ENCODE data around the gene FARSA.
A peak's percentile ranks its signal among the peaks of the same experiment; 100 is the strongest.
"Not testable (repeated sequence)": the region's sequence is repeated elsewhere in the genome, so short reads cannot be mapped to it uniquely, and the experiment has no call there.

The FARSA gene

DNA sequence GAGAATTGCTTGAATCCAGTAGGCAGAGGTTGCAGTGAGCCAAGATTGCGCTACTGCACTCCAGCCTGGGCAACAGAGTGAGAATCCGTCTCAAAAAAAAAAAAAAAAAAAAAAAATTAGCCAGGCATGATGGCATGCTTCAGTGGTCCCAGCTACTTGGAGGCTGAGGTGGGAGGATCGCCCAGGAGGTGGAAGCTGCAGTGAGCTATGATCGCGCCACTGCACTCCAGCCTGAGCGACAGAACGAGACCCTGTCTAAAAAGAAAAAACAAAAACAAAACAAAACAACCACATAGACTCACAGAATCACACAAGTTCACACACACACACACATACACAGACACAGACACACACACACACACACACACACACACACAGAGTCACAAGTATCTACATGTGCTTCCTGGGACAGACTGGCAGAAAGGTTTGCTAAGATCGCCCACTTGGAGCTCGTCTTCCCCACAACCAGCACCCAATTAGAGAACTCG, 43.2 kb downstream of the FARSA start:
- not testable (repeated sequence) for DNase-seq

DNA sequence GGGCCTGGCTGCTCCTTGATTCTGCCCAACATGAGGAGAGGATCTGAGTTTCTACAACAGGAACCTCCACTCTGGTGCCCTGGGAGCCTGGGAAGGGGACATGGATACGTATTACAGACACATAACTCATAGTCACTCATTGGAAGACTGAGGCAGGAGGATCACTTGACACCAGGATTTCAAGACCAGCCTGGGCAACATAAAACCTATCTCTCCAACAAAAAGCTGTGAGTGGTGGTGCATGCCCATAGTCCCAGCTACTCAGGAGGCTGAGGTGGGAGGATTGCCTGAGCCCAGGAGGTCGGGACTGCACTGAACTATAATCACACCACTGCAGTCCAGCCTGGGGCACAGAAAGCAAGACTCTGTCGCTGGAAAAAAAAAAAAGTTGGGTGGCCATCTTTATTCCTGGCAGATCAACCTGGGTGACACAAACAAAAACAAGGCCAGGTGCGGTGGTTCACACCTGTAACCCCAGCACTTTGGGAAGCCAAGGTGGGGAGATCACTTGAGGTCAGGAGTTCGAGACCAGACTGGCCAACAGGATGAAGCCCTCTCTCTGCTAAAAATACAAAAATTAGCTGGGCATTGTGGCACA, 45.4 kb downstream of the FARSA start:
- no peak for DNase-seq

DNA sequence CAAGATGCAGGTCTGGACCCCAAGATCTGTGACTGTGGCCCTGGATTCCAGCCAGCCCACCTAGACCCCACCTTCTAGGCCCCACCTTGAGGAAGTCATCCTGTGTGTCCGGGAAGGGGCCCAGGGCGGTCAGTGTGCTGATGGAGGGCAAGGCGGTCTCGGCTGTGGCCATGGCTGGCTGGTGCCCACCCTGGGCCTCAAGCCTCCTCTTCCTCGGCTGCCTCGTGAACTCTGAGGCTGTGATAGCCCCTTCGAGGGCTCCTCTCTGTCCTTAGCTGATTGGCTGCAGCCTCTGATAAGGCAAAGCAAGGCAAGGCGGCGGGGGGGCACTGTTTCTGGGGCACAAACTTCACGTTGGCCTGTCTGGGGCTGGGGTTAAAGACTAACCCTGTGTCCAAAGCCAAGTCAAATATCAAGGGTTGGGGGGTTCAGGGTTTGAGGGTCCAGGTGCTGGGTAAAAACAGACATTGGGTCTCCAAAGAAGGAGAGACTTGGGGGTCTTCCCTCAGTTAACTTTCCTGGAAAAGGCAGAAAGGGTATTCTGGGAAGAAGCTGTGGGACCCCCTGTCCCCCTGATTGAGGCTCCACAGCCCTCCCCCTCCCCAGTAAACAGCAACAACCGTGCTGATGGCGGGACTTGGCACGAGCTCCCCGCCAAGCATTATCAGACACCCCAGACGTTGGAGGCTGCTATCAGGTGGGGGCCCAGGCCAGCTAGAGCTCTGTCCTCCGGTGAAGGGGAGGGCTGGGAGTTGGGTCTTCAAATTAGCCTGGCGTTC, 46.4 kb downstream of the FARSA start, which contains the start of gene KLF1:
TSS of gene KLF1 (minus strand) at position 233 of the 779 bp plus-strand sequence. CDS start at position 172, 61 bp downstream.
- DNase-seq = no peak

DNA sequence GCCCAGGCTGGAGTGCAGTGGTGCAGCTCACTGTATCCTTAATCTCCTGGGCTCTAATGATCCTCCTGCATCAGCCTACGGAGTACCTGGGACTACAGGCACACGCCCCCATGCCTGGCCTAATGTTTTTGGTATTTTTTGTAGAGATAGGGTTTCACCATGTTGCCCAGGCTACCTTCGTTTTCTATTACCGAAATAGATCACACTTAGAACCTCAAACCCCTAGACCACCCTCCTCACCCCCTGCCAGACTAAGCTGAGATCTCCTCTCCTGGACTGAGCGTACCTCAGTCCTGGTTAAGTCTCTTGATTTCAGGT, 46.9 kb downstream of the FARSA start:
- DNase-seq = no peak

DNA sequence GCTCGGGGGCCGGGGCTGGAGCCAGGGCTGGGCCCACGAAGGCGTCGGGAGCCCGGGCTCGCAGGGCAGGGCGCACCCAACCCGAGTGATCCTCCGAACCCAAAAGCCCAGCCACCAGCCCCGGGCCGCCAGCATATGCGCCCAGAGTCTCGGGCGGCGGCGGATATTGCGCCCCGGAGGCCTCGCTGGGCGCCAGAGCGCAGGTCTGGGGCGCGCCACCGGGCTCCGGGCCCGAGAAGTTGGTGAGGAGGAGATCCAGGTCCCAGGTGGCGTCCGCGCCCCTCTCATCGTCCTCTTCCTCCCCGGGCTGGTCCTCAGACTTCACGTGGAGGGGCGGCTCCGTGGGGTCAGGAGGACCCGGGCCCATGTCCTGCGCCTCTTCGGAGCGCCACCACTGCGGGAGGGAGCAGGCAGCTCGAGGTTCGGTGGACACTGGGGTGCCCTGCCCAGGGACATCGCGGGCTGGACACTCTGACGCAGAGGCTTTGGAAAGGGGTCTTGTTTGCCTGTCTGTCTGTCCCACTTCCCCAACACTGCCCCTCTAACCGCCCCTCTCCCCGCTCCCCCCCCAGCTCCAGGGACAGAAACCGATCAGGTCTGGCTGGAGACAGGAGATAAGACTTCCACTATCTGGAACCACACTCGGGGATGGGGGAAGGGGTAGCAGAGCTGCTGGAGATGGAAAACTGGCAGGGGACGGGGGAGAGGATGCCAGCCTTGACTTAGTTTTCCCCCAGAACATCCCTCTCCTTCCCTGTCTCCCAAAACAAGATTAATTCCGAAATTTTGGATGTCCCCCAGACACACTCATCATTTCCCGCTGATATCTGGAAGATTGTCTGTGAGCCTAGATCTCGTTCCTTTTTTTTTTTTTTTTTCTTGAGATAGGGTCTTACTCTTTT, 47.5 kb downstream of the FARSA start:
- DNase-seq = no peak

DNA sequence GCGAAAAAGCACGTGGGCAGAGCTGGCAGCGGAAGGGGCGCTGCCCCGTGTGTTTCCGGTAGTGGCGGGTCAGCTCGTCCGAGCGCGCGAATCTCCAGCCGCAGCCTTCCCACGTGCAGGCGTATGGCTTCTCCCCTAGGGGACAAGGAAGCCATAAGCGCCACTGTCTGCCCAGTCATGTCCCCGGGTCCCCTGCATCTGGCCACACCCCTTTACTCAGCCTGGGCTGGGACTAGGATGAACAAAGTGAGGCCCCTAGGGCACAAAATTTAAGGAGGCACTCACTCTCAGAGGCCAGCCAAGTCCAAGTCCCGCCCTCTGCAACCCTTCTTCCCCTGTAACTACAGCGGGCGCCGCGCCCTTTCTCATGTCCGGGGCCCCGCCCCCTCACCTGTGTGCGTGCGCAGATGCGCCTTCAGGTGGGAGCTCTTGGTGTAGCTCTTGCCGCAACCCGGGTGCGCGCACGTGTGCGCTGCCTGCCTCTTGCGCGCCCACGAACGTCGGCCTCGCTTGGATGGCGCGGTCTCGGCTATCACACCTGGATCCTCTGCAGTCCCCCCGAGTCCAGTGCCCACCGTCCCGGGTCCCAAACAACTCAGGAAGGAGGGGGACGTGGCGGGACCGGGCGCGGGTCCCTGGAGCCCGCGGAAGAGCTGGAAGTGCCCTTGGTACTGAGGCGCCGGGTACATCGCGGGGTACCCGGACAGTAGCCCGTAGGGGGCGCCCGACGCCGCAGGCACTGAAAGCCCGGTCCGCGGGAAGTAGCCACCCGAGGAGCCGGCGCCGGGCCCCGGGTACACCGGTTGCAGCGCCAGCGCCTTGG, 48.4 kb downstream of the FARSA start:
- peak; percentile 63 to 79 for DNase-seq

DNA sequence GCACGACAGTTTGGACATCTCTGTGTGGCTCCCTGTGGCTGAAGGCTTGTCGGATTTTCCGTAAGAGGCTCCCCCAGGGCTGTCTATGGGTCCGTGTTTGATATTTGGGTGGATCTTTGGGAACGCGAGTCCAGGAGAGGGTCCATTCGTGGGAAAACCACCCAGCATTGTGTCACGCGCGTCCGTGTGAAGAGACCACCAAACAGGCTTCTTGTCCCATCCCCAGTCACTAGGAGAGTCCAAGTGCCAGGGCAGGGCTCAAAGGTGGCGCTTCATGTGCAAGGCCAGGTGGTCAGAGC, 48.9 kb downstream of the FARSA start:
- DNase-seq = no peak

DNA sequence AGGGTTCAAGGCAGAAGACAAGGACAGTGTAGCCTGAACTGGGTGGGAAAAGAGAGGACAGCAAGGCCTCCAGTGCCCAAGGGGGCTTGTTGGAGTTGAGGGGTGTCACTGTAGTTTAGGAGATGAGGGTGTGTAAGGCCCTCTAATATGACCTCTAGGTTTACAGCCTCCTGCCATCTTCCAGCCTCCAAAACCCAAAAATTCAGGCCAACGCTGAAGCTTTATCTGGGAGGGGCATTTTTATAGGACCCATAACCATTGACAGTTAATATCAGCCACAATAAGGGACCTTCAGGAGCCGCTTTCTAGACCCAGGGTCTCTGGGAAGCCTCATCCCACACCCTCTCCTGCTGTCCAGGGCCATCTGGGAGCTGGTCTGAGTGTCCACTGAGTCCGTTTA, 49.3 kb downstream of the FARSA start:
- no peak for DNase-seq

DNA sequence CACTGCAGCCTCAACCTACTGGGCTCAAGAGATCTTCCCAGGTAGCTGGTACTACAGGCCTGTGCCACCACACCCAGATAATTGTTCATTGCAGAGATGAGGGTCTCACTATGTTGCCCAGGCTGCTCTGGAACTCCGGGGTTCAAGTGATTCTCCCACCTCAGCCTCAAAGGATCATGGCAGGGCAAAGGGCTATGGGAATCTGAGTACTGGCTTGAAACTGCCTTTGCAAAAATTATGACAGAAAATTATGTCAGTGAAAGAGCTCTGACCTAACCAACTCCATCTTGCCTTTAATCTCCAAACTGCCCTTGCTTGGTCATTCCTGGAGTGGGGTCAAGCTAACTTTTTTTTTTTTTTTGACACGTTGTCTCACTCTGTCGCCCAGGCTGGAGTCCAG, 50.9 kb downstream of the FARSA start:
- DNase-seq = no peak

DNA sequence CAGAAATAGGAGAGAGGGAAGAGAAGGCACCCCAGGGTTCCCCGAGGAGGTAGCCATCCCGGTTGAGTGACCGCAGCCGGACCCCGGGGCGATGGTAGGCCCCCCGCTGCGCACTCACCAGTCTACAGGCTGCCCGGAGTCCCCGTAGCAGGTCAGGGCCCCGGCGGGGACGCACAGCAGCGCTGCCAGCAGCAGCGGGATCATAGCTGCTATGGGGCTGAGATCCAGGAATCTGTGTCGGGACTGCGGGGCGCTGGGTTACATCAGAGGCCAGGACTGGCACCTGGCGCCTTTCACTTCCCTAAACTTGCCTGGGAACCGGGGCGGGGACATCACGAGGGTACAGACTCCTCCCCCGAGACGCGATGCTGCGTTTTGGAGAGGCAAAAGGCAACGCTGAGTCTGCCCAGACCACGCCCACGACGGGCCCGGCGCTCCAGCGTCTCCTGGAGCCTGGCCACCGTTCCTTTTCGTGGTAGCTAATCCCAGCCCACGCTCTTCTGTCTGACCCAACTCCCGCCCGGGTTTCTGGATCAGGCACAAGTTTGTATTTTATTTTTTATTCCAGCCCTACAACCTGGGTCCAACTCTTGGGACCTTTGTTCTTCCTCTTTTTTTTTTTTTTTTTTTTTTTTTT, 52.2 kb downstream of the FARSA start, which contains the start of gene DNASE2:
TSS of gene DNASE2 (minus strand) at position 278 of the 637 bp plus-strand sequence. CDS start at position 204, 74 bp downstream.
- peak; percentile 98 to 99 for DNase-seq

DNA sequence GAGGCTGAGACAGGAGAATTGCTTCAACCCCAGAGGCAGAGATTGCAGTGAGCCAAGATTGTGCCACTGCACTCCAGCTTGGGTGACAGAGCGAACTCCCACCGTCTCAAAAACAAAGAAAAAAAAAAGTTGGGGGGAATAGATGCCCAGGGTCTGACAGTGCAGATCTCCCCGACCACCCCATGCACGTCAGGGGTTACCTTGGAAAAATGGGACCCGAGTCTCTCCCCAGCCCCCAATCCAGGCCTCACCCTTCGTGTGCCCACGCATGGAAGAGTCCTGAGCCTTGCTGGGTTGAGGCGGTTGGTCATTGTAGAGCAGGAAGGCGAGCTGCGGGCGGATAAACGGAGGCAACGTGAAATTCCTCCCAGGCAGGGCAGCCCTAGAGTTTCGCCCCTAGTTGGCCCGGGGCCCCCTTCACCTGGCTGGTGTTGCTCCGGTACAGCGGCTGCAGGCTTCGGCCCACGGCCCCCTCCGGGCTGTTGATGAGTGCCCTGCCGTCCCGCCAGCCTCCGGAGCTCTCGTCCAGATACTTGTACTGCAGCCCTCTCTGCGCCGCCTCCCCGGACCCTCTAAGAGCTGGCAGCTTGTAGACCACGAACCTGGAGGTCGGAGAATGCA, 52.9 kb downstream of the FARSA start:
- peak in 1 of 2 donors; percentile 25 for DNase-seq

DNA sequence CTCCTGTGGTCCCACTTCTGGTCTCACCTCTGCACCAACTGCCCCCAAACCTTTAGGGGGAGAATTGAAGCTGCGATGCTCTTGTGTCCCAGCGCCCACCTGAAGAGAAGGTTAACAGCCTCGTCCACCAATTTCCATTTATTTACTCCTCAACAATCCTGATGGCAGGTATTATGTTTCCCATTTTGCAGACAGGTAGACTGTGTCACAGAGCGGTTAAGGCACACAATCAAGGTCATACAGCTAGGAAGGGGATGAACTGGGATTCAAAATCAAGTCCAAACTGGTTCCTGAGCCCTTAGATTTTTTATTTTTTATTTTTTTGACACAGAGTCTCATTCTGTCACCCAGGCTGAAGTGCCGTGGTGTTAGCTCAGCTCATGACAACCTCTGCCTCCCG, 58.4 kb downstream of the FARSA start:
- no peak for DNase-seq

DNA sequence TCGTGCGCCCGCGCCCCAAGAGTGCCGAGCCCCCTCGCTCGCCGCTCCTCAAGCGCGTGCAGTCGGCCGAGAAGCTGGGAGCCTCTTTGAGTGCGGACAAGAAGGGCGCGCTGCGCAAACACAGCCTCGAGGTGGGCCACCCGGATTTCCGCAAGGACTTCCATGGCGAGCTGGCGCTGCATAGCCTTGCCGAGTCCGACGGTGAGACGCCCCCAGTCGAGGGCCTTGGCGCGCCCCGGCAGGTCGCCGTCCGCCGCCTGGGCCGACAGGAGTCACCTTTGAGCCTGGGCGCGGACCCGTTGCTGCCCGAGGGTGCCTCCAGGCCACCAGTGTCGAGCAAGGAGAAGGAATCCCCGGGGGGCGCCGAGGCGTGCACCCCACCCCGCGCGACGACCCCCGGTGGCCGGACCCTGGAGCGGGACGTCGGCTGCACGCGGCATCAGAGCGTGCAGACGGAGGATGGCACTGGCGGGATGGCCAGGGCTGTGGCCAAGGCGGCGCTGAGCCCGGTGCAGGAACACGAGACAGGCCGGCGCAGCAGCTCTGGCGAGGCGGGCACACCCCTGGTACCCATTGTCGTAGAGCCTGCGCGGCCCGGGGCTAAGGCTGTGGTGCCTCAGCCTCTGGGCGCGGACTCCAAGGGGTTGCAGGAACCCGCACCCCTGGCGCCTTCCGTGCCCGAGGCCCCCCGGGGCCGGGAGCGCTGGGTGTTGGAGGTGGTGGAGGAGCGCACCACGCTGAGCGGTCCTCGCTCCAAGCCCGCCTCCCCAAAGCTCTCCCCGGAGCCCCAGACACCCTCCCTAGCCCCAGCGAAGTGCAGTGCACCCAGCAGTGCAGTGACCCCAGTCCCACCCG, 59.4 kb downstream of the FARSA start:
- DNase-seq = no peak

DNA sequence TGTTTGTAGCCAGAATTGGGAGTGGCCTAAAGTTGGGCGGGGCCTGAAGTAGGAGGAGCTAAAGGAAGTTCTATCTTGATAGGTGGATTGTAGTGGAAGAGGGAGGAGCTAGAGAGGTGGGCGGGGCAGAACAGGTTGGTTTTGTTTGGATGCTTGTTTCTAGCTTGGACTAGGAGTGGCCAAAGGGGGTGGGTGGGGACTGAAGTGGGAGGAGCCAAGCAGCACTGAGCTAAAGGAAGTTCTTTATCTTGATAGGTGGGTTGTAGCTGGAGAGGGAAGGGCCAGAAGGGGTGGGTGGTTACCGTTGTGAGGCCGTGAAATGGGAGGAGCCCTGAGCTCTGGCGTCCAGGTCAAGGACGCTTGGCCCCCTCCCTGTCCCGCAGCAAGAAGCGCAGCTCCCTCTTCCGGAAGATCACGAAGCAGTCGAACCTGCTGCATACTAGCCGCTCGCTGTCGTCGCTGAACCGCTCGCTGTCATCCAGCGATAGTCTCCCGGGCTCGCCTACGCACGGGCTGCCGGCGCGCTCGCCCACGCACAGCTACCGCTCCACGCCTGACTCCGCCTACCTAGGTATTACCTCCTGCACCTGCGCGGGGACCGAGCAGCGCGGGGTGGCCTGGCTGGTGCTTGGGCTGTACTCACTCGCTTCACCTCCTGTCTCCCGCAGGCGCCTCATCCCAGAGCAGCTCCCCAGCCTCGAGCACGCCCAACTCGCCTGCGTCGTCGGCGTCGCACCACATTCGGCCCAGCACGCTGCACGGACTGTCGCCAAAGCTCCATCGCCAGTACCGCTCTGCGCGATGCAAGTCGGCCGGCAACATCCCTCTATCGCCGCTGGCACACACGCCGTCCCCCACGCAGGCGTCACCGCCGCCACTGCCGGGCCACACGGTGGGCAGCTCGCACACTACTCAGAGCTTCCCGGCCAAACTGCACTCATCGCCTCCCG, 60.3 kb downstream of the FARSA start:
- peak; percentile 59 to 60 for DNase-seq

Data from inflammatory macrophage (primary cell).